SK-N-SH treated with all-trans-retinoic acid at 6 μM for 48 hours (cell line): Measurements from ENCODE around the gene PRMT1.

Experiments used
- ATAC-seq: fragments of 200-7000 bp; cut with Tn5 transposase; 3 replicates; pipeline ENCODE4 v1.9.1; 2020; ENCODE audit warnings: mild to moderate bottlenecking, moderate library complexity
- ARNTL ChIP-seq: fragments of 450-650 bp; formaldehyde crosslinking; IDR thresholded peaks from 2 replicates; pipeline ENCODE4 v1.5.0; 2020; ENCODE audit warnings: low read depth, mild to moderate bottlenecking, moderate library complexity, borderline replicate concordance
- BACH2 ChIP-seq: fragments of 250-450 bp; sonication (Bioruptor Pico); IDR thresholded peaks from 2 replicates; pipeline ENCODE4 v1.9.0; 2021; ENCODE audit warnings: mild to moderate bottlenecking, borderline replicate concordance
- CSDC2 ChIP-seq: fragments of 250-450 bp; sonication (Bioruptor Pico); IDR thresholded peaks from 2 replicates; pipeline ENCODE4 v1.5.0; 2020; ENCODE audit warnings: mild to moderate bottlenecking, moderate library complexity
- ESRRG ChIP-seq: fragments of 250-450 bp; sonication (Bioruptor Pico); IDR thresholded peaks from 2 replicates; pipeline ENCODE4 v1.6.1; 2021; ENCODE audit warnings: mild to moderate bottlenecking
- GLIS3 ChIP-seq: fragments of 250-450 bp; sonication (Bioruptor Pico); IDR thresholded peaks from 2 replicates; pipeline ENCODE4 v1.5.0; 2020; ENCODE audit warnings: mild to moderate bottlenecking, moderate library complexity
- ISL1 ChIP-seq: fragments of 250-450 bp; sonication (Bioruptor Pico); IDR thresholded peaks from 2 replicates; pipeline ENCODE4 v2.1.2; 2022; ENCODE audit warnings: mild to moderate bottlenecking, moderate library complexity
- OSR1 ChIP-seq: fragments of 250-450 bp; sonication (Bioruptor Pico); IDR thresholded peaks from 2 replicates; pipeline ENCODE4 v1.8.0; 2022; ENCODE audit warnings: moderate library complexity, mild to moderate bottlenecking, inconsistent platforms
- PPARA ChIP-seq: fragments of 250-450 bp; sonication (Bioruptor Pico); IDR thresholded peaks from 2 replicates; pipeline ENCODE4 v1.5.0; 2020; ENCODE audit warnings: mild to moderate bottlenecking, borderline replicate concordance
- RARB ChIP-seq: fragments of 250-450 bp; sonication (Bioruptor Pico); IDR thresholded peaks from 2 replicates; pipeline ENCODE4 v1.8.0; 2021; ENCODE audit warnings: mild to moderate bottlenecking, moderate library complexity
- SNAI2 ChIP-seq: fragments of 250-450 bp; sonication (Bioruptor Pico); IDR thresholded peaks from 2 replicates; pipeline ENCODE4 v1.5.0; 2020; ENCODE audit warnings: mild to moderate bottlenecking, moderate library complexity
- TCF4 ChIP-seq: fragments of 250-450 bp; sonication (Bioruptor Pico); IDR thresholded peaks from 2 replicates; pipeline ENCODE4 v1.8.0; 2021; ENCODE audit warnings: mild to moderate bottlenecking, moderate library complexity, borderline replicate concordance
- TOX ChIP-seq: fragments of 250-450 bp; sonication (Bioruptor Pico); IDR thresholded peaks from 2 replicates; pipeline ENCODE4 v1.8.0; 2021; ENCODE audit warnings: mild to moderate bottlenecking, moderate library complexity, borderline replicate concordance
- ZC3H10 ChIP-seq: fragments of 250-450 bp; sonication (Bioruptor Pico); IDR thresholded peaks from 2 replicates; pipeline ENCODE4 v1.5.1; 2021; ENCODE audit warnings: mild to moderate bottlenecking, moderate library complexity
- ZFP3 ChIP-seq: fragments of 250-450 bp; sonication (Bioruptor Pico); IDR thresholded peaks from 2 replicates; pipeline ENCODE4 v1.5.0; 2020; ENCODE audit warnings: mild to moderate bottlenecking, moderate library complexity
- ZFP30 ChIP-seq: fragments of 450-650 bp; formaldehyde crosslinking; IDR thresholded peaks from 2 replicates; pipeline ENCODE4 v1.5.0; 2022; ENCODE audit warnings: mild to moderate bottlenecking, moderate library complexity
- ZNF565 ChIP-seq: fragments of 450-650 bp; formaldehyde crosslinking; conservative IDR thresholded peaks from 2 replicates; pipeline ENCODE4 v1.5.0; 2020; ENCODE audit warnings: low read depth, mild to moderate bottlenecking, moderate library complexity
- ZNF70 ChIP-seq: fragments of 450-650 bp; formaldehyde crosslinking; IDR thresholded peaks from 2 replicates; pipeline ENCODE4 v1.5.0; 2020; ENCODE audit warnings: mild to moderate bottlenecking, moderate library complexity
- ZNF8 ChIP-seq: fragments of 450-650 bp; formaldehyde crosslinking; IDR thresholded peaks from 2 replicates; pipeline ENCODE4 v1.5.0; 2020; ENCODE audit warnings: mild to moderate bottlenecking, moderate library complexity
- TF ChIP-seq, protein P1 (sequence below): fragments of 250-450 bp; sonication (Bioruptor Pico); IDR thresholded peaks from 2 replicates; pipeline ENCODE4 v1.8.0; 2021; ENCODE audit warnings: low read depth, mild to moderate bottlenecking, moderate library complexity, borderline replicate concordance
- TF ChIP-seq, protein P2 (sequence below): fragments of 250-450 bp; sonication (Bioruptor Pico); IDR thresholded peaks from 2 replicates; pipeline ENCODE4 v1.5.0; 2020; ENCODE audit warnings: mild to moderate bottlenecking, moderate library complexity
- TF ChIP-seq, protein P3 (sequence below): fragments of 250-450 bp; sonication (Bioruptor Pico); IDR thresholded peaks from 2 replicates; pipeline ENCODE4 v1.5.1; 2020; ENCODE audit warnings: low read depth, mild to moderate bottlenecking, moderate library complexity
- TF ChIP-seq, protein P4 (sequence below): fragments of 250-450 bp; sonication (Bioruptor Pico); IDR thresholded peaks from 2 replicates; pipeline ENCODE4 v1.5.1; 2021; ENCODE audit warnings: mild to moderate bottlenecking, moderate library complexity
- TF ChIP-seq, protein P5 (sequence below): fragments of 250-450 bp; sonication (Bioruptor Pico); IDR thresholded peaks from 2 replicates; pipeline ENCODE4 v1.8.0; 2020; ENCODE audit warnings: mild to moderate bottlenecking, moderate library complexity, borderline replicate concordance

PRMT1 gene

DNA sequence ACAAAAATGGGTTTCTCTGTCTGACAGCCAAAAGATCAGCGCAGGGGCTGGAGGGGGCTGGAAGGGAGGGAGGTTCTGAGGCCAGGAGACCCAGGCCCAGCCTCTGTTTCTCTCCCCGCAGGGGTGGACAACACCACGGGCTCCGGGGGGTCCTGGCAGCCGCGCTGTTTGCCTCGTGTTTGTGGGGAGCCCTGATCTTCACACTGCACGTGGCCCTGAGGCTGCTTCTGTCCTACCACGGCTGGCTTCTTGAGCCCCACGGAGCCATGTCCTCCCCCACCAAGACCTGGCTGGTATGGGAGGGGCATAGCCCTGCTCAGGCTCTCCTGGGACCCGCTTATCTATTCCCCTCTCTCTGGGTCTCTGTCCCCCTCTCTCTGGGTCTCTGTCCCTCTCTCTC lies 23.5 kb downstream of the PRMT1 start:
- TF ChIP-seq, protein P1, sequence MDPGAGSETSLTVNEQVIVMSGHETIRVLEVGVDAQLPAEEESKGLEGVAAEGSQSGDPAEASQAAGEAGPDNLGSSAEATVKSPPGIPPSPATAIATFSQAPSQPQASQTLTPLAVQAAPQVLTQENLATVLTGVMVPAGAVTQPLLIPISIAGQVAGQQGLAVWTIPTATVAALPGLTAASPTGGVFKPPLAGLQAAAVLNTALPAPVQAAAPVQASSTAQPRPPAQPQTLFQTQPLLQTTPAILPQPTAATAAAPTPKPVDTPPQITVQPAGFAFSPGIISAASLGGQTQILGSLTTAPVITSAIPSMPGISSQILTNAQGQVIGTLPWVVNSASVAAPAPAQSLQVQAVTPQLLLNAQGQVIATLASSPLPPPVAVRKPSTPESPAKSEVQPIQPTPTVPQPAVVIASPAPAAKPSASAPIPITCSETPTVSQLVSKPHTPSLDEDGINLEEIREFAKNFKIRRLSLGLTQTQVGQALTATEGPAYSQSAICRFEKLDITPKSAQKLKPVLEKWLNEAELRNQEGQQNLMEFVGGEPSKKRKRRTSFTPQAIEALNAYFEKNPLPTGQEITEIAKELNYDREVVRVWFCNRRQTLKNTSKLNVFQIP (CRISPR knock-in tag) = no peak
- TF ChIP-seq, protein P2, sequence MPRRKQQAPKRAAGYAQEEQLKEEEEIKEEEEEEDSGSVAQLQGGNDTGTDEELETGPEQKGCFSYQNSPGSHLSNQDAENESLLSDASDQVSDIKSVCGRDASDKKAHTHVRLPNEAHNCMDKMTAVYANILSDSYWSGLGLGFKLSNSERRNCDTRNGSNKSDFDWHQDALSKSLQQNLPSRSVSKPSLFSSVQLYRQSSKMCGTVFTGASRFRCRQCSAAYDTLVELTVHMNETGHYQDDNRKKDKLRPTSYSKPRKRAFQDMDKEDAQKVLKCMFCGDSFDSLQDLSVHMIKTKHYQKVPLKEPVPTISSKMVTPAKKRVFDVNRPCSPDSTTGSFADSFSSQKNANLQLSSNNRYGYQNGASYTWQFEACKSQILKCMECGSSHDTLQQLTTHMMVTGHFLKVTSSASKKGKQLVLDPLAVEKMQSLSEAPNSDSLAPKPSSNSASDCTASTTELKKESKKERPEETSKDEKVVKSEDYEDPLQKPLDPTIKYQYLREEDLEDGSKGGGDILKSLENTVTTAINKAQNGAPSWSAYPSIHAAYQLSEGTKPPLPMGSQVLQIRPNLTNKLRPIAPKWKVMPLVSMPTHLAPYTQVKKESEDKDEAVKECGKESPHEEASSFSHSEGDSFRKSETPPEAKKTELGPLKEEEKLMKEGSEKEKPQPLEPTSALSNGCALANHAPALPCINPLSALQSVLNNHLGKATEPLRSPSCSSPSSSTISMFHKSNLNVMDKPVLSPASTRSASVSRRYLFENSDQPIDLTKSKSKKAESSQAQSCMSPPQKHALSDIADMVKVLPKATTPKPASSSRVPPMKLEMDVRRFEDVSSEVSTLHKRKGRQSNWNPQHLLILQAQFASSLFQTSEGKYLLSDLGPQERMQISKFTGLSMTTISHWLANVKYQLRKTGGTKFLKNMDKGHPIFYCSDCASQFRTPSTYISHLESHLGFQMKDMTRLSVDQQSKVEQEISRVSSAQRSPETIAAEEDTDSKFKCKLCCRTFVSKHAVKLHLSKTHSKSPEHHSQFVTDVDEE (CRISPR knock-in tag) = no peak
- TF ChIP-seq, protein P3, sequence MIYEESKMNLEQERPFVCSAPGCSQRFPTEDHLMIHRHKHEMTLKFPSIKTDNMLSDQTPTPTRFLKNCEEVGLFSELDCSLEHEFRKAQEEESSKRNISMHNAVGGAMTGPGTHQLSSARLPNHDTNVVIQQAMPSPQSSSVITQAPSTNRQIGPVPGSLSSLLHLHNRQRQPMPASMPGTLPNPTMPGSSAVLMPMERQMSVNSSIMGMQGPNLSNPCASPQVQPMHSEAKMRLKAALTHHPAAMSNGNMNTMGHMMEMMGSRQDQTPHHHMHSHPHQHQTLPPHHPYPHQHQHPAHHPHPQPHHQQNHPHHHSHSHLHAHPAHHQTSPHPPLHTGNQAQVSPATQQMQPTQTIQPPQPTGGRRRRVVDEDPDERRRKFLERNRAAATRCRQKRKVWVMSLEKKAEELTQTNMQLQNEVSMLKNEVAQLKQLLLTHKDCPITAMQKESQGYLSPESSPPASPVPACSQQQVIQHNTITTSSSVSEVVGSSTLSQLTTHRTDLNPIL = no peak
- TF ChIP-seq ZNF565 = no peak
- no peak for TF ChIP-seq ZFP3 (CRISPR knock-in tag)
- TF ChIP-seq GLIS3 (CRISPR knock-in tag) = no peak
- no peak for TF ChIP-seq BACH2
- TF ChIP-seq ZFP30 (CRISPR knock-in tag) = no peak
- no peak for TF ChIP-seq RARB (CRISPR knock-in tag)
- no peak for TF ChIP-seq ARNTL
- no peak for TF ChIP-seq SNAI2
- no peak for TF ChIP-seq PPARA (CRISPR knock-in tag)
- no peak for TF ChIP-seq ESRRG (CRISPR knock-in tag)
- TF ChIP-seq ZC3H10 (CRISPR knock-in tag) = no peak
- TF ChIP-seq CSDC2 = no peak
- TF ChIP-seq, protein P4, sequence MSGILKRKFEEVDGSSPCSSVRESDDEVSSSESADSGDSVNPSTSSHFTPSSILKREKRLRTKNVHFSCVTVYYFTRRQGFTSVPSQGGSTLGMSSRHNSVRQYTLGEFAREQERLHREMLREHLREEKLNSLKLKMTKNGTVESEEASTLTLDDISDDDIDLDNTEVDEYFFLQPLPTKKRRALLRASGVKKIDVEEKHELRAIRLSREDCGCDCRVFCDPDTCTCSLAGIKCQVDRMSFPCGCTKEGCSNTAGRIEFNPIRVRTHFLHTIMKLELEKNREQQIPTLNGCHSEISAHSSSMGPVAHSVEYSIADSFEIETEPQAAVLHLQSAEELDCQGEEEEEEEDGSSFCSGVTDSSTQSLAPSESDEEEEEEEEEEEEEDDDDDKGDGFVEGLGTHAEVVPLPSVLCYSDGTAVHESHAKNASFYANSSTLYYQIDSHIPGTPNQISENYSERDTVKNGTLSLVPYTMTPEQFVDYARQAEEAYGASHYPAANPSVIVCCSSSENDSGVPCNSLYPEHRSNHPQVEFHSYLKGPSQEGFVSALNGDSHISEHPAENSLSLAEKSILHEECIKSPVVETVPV (CRISPR knock-in tag) = no peak
- TF ChIP-seq OSR1 (CRISPR knock-in tag) = no peak
- TF ChIP-seq, protein P5, sequence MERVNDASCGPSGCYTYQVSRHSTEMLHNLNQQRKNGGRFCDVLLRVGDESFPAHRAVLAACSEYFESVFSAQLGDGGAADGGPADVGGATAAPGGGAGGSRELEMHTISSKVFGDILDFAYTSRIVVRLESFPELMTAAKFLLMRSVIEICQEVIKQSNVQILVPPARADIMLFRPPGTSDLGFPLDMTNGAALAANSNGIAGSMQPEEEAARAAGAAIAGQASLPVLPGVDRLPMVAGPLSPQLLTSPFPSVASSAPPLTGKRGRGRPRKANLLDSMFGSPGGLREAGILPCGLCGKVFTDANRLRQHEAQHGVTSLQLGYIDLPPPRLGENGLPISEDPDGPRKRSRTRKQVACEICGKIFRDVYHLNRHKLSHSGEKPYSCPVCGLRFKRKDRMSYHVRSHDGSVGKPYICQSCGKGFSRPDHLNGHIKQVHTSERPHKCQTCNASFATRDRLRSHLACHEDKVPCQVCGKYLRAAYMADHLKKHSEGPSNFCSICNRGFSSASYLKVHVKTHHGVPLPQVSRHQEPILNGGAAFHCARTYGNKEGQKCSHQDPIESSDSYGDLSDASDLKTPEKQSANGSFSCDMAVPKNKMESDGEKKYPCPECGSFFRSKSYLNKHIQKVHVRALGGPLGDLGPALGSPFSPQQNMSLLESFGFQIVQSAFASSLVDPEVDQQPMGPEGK (CRISPR knock-in tag) = no peak
- TF ChIP-seq ZNF70 (CRISPR knock-in tag) = no peak
- no peak for TF ChIP-seq TCF4
- no peak; the same call in 1 of the 3 replicates for ATAC-seq

DNA sequence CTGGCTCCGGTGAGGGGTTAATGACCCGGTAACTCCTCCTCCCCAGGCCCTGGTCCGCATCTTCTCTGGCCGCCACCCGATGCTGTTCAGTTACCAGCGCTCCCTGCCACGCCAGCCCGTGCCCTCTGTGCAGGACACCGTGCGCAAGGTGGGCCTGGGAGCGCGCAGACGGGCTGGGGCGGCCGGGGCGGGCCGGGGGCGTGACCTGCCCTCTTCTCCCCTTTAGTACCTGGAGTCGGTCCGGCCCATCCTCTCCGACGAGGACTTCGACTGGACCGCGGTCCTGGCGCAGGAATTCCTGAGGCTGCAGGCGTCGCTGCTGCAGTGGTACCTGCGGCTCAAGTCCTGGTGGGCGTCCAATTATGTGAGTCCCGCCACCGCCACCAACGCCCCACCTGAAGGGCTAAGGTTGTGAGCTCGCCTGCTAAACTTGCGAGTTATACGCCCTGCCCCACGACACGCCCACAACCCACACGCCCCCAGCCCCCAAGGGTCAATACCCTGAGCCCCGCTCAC lies 24.3 kb downstream of the PRMT1 start:
- TF ChIP-seq TOX = no peak
- TF ChIP-seq, protein P2 (CRISPR knock-in tag) = no peak
- TF ChIP-seq ESRRG (CRISPR knock-in tag) = no peak
- no peak for TF ChIP-seq ZNF8 (CRISPR knock-in tag)
- no peak for TF ChIP-seq CSDC2
- no peak for TF ChIP-seq ARNTL
- no peak for TF ChIP-seq ZNF565
- TF ChIP-seq PPARA (CRISPR knock-in tag) = no peak
- no peak for TF ChIP-seq RARB (CRISPR knock-in tag)
- TF ChIP-seq ZFP3 (CRISPR knock-in tag) = no peak
- no peak for TF ChIP-seq ZNF70 (CRISPR knock-in tag)
- TF ChIP-seq, protein P4 (CRISPR knock-in tag) = no peak
- no peak for TF ChIP-seq SNAI2
- TF ChIP-seq BACH2 = no peak
- no peak for TF ChIP-seq ISL1 (CRISPR knock-in tag)
- TF ChIP-seq, protein P1 (CRISPR knock-in tag) = no peak
- TF ChIP-seq GLIS3 (CRISPR knock-in tag) = no peak
- no peak for TF ChIP-seq TCF4
- ATAC-seq = no peak
